GM23248 (cell line): ENCODE data around the gene CDH13. TPM values are rescaled to one million over a fixed set of nuclear protein-coding genes. Genes with fewer than 3 reads are reported as not detected.

ENCODE experiments used
- DNase-seq: peaks from one replicate; pipeline ENCODE4 v3.0.0-alpha.2; 2015
- H2AFZ ChIP-seq: fragments of 200-600 bp; sonication (generic); 2 replicates; pipeline ENCODE4 v1.6.1; 2016; ENCODE audit warnings: antibody characterized with exemption
- H3F3A ChIP-seq: fragments of 200-600 bp; sonication (generic); 2 replicates; pipeline ENCODE4 v1.6.1; 2016; ENCODE audit warnings: mild to moderate bottlenecking, antibody characterized with exemption, mixed run types; ENCODE audit not compliant: insufficient read depth
- H3K27ac ChIP-seq: fragments of 200-600 bp; sonication (generic); 2 replicates; pipeline ENCODE4 v1.5.1; 2016; ENCODE audit warnings: mild to moderate bottlenecking
- H3K27me3 ChIP-seq: fragments of 200-600 bp; sonication (generic); replicated peaks from 2 replicates; pipeline ENCODE4 v1.6.1; 2016; ENCODE audit warnings: mild to moderate bottlenecking; ENCODE audit not compliant: insufficient read depth
- H3K36me3 ChIP-seq: fragments of 200-600 bp; sonication (generic); 2 replicates; pipeline ENCODE4 v1.6.1; 2016; ENCODE audit warnings: low read depth, mild to moderate bottlenecking
- H3K4me1 ChIP-seq: fragments of 200-600 bp; sonication (generic); 2 replicates; pipeline ENCODE4 v1.6.1; 2016; ENCODE audit warnings: mild to moderate bottlenecking; ENCODE audit not compliant: insufficient read depth
- H3K4me2 ChIP-seq: fragments of 200-600 bp; sonication (generic); one replicate; pipeline ENCODE4 v1.6.1; 2016; ENCODE audit warnings: mild to moderate bottlenecking; ENCODE audit not compliant: unreplicated experiment
- H3K4me3 ChIP-seq: fragments of 200-600 bp; sonication (generic); 2 replicates; pipeline ENCODE4 v1.5.1; 2016; ENCODE audit warnings: mild to moderate bottlenecking
- H3K79me2 ChIP-seq: fragments of 200-600 bp; sonication (generic); 2 replicates; pipeline ENCODE4 v1.6.1; 2016; ENCODE audit warnings: mild to moderate bottlenecking; ENCODE audit not compliant: insufficient read depth
- H3K9ac ChIP-seq: fragments of 200-600 bp; sonication (generic); 2 replicates; pipeline ENCODE4 v1.6.1; 2016; ENCODE audit warnings: mild to moderate bottlenecking
- H3K9me2 ChIP-seq: fragments of 200-600 bp; sonication (generic); 2 replicates; pipeline ENCODE4 v1.6.1; 2016; ENCODE audit warnings: mixed run types, mild to moderate bottlenecking, moderate library complexity; ENCODE audit not compliant: insufficient read depth
- H3K9me3 ChIP-seq: fragments of 200-600 bp; sonication (generic); one replicate; pipeline ENCODE4 v1.6.1; 2017; ENCODE audit warnings: low read depth
- H4K20me1 ChIP-seq: fragments of 200-600 bp; sonication (generic); 2 replicates; pipeline ENCODE4 v1.6.0; 2016; ENCODE audit not compliant: insufficient read depth
- EZH2 ChIP-seq: fragments of 200-600 bp; sonication (generic); IDR thresholded peaks from 2 replicates; pipeline ENCODE4 v1.6.1; 2018; ENCODE audit warnings: antibody characterized with exemption, mild to moderate bottlenecking; ENCODE audit not compliant: insufficient read depth, poor library complexity, severe bottlenecking
- EZH2phosphoT487 ChIP-seq: fragments of 200-600 bp; sonication (generic); IDR thresholded peaks from 2 replicates; pipeline ENCODE4 v1.6.1; 2018; ENCODE audit warnings: antibody characterized with exemption, moderate library complexity, mild to moderate bottlenecking, low read depth; ENCODE audit not compliant: insufficient read depth
- WGBS, 2 experiments: methylation state at CpG; one replicate each; pipeline ENCODE4 v1.1.6; 2015 to 2017; ENCODE audit warnings: low lambda C conversion rate in 2 of 2, low coverage in 1 of 2; ENCODE audit errors: missing lambda C conversion rate in 2 of 2; 5-methylcytosine and 5-hydroxymethylcytosine counted together
- in situ Hi-C: fragments of 300-500 bp; cut with MboI; formaldehyde crosslinking; loops from 2 replicates; pipeline ENCODE4 v1.15.0; 2020
- polyA plus RNA-seq: library from polyadenylated mRNA; unstranded; fragments of >200 nt; fragmentation: Nextera tagmentation; extraction: Ambion mirVana; gene quantifications from 2 replicates; pipeline ENCODE4 v1.2.1, GENCODE V29; 2016
- total RNA-seq: library from RNA; depleted of rRNA; stranded (reverse); fragments of >200 nt; shearing (Covaris generic); gene quantifications from 2 replicates; pipeline ENCODE4 v1.2.3, GENCODE V29; 2014

Gene CDH13
- total and polyA plus RNA-seq, 2 experiments from 2014 or later, result 51.0 to 52.8 TPM

DNA sequence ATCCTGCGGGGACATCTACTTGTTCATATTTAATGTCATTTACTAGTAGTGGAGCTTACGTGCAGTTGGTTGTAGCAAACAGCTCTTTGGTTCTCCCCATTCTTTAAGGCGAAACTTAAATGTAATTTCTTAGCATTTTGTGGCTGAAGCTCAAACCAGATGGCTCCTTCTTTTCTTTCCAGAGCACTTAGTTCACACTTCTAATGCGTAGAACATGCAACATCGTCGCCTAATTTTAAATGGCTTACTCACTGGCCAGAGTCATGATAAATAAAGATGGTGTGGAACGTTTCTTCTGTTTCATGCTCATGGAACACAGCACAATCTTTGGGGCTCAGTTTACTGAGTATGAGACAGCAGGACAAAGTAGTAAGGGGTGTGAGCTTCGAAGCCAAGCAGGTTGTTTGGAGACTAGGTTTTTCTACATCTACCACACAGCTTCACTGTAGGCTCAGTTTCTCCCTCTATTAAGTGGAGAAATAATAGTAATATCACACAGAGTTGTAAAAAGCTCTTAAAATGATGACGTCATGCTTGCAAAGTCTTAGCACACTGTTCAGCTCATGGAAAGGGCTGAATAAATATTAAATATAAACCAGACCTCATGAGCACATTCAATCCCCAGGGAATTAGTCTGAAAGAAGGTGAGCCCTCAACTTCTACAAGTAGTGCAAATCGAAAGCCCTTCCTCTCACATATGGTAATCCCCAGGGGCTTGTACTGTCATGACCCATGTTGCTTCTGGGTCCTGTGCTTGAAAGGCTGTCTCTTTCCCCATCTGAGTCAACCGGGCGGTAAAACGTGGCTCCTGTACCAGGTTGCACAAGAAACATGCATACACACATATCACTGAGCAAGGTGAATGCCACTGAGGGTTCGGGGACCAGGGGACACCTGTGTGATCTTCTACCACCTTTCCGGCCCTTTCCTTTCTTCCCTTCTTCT lies 384.3 kb downstream of the CDH13 start:
- Histone ChIP-seq H3K4me3 (no peak overlapping the region), H3K27me3 (no peaks in the 10 kb centered on the region), H3K9ac (no peak overlapping the region), H3K9me3 (no peaks in the 10 kb centered on the region), H3K4me2 (no peak overlapping the region), H2AFZ (no peak overlapping the region), H3F3A (no peaks in the 10 kb centered on the region), H3K27ac (no peak overlapping the region), H3K36me3 (no peaks in the 10 kb centered on the region), H3K79me2 (no peaks in the 10 kb centered on the region), H3K4me1 (no peaks in the 10 kb centered on the region), H3K9me2 (no peaks in the 10 kb centered on the region), H4K20me1 (no peaks in the 10 kb centered on the region)
- in situ Hi-C loops, result no loop called here
- 70 to 75% methylated on average over 15 of the region's 15 CpGs for WGBS, 2 experiments
- TF ChIP-seq EZH2 (no peak), EZH2phosphoT487 (no peak)
- DNase-seq, result no peak

GRCh38 chr16:83011939-83012338 lies 385.2 kb downstream of the CDH13 start:
- Histone ChIP-seq H3K27ac (no peak overlapping the region), H3K36me3 (no peaks in the 10 kb centered on the region), H3K9me2 (no peaks in the 10 kb centered on the region), H3K27me3 (no peaks in the 10 kb centered on the region), H3K79me2 (no peaks in the 10 kb centered on the region), H4K20me1 (no peaks in the 10 kb centered on the region), H3K9ac (no peak overlapping the region), H3F3A (no peaks in the 10 kb centered on the region), H3K4me3 (no peak overlapping the region), H3K4me1 (no peaks in the 10 kb centered on the region), H3K4me2 (no peak overlapping the region), H2AFZ (no peak overlapping the region), H3K9me3 (no peaks in the 10 kb centered on the region)
- 90 to 100% methylated on average over 2 of the region's 2 CpGs for WGBS, 2 experiments
- no peak for DNase-seq
- in situ Hi-C loops, result no loop called here
- no peak for TF ChIP-seq EZH2
- no peak for TF ChIP-seq EZH2phosphoT487

GRCh38 chr16:83013071-83013470 lies 386.3 kb downstream of the CDH13 start:
- Histone ChIP-seq H3K36me3 (no peaks in the 10 kb centered on the region), H3K4me3 (no peak overlapping the region), H3K9me2 (no peaks in the 10 kb centered on the region), H3K9me3 (no peaks in the 10 kb centered on the region), H3K79me2 (no peaks in the 10 kb centered on the region), H3K27ac (no peak overlapping the region), H4K20me1 (no peaks in the 10 kb centered on the region), H3K4me2 (no peak overlapping the region), H3F3A (no peaks in the 10 kb centered on the region), H3K9ac (no peak overlapping the region), H3K27me3 (no peaks in the 10 kb centered on the region), H2AFZ (no peak overlapping the region), H3K4me1 (no peaks in the 10 kb centered on the region)
- DNase-seq, result no peak
- WGBS, 2 experiments, result 87 to 94% methylated on average over 4 of the region's 4 CpGs
- TF ChIP-seq EZH2 (no peak), EZH2phosphoT487 (no peak)
- in situ Hi-C loops, result no loop called here

DNA sequence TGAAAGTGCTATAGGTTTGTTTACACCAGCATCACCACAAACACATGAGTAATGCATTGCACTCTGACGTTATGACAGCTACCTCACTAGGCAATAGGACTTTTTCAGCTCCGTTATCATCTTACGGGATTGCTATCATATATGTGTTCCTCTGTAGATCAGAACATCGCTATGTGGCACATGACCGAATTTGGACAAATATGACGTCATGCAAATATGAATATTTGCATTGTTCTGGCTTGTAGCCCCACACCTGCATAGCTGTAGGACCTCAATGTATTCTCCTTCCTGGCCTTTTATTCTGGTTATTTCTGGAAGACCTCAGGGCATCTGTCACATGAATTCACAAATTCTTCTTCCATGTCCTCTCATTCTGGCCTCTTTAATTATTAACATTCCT lies 393.2 kb downstream of the CDH13 start:
- WGBS, 2 experiments, result 92% methylated on average over 6 of the region's 6 CpGs
- TF ChIP-seq EZH2 (no peak), EZH2phosphoT487 (no peak)
- Histone ChIP-seq H3K4me3 (no peak overlapping the region), H3F3A (no peaks in the 10 kb centered on the region), H3K27ac (no peak overlapping the region), H2AFZ (no peak overlapping the region), H3K4me2 (no peak overlapping the region), H3K27me3 (no peaks in the 10 kb centered on the region), H3K9ac (no peak overlapping the region), H3K9me3 (no peaks in the 10 kb centered on the region), H3K36me3 (no peaks in the 10 kb centered on the region), H3K9me2 (no peaks in the 10 kb centered on the region), H4K20me1 (no peaks in the 10 kb centered on the region), H3K79me2 (no peaks in the 10 kb centered on the region), H3K4me1 (no peaks in the 10 kb centered on the region)
- in situ Hi-C loops, result no loop called here
- no peak for DNase-seq
